NCI-H82 treated with DMSO at 0.1 percent for 48 hours (cell line): ENCODE results near the gene CRKL.
"Not testable (repeated sequence)": the region's sequence is repeated elsewhere in the genome, so short reads cannot be mapped to it uniquely, and the experiment has no call there.

Experiments used
- DNase-seq: peaks from one replicate; lab custom pipeline; 2025; ENCODE audit not compliant: unreplicated experiment; lab: John Stamatoyannopoulos, UW

Gene CRKL

DNA sequence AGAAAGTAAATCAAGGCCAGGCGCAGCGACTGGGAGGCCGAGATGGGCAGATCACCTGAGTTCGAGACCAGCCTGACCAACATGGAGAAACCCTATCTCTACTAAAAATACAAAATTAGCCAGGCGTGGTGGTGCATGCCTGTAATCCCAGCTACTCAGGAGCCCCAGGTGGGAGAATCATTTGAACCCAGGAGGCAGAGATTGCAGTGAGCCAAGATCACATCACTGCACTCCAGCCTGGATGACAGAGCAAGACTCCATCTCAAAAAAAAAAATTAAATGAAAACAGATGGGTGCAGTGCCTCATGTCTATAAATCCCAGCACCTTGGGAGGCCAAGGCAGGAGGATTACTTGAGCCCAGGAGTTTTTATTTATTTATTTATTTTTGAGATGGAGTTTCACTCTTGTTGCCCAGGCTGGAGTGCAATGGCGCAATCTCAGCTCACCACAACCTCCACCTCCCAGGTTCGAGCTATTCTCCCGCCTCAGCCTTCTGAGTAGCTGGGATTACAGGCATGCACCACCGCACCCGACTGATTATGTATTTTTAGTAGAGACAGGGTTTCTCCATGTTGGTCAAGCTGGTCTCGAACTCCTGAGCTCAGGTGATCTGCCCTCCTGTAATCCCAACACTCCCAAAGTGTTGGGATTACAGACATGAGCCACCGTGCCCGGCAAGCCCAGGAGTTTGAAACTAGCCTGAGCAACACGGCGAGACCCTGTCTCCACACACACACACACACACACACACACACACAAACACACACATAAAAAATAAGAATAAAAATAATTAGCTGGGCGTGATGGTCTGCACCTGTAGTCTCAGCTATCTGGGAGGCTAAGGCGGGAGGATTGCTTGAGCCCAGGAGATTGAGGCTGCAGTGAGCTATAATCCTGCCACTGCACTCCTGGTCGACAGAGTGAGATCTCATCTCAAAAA is 15.8 kb upstream of the CRKL start:
- DNase-seq: not testable (repeated sequence)

GRCh38 chr22:20903093-20903492 is 14.1 kb upstream of the CRKL start:
- no peak for DNase-seq

DNA sequence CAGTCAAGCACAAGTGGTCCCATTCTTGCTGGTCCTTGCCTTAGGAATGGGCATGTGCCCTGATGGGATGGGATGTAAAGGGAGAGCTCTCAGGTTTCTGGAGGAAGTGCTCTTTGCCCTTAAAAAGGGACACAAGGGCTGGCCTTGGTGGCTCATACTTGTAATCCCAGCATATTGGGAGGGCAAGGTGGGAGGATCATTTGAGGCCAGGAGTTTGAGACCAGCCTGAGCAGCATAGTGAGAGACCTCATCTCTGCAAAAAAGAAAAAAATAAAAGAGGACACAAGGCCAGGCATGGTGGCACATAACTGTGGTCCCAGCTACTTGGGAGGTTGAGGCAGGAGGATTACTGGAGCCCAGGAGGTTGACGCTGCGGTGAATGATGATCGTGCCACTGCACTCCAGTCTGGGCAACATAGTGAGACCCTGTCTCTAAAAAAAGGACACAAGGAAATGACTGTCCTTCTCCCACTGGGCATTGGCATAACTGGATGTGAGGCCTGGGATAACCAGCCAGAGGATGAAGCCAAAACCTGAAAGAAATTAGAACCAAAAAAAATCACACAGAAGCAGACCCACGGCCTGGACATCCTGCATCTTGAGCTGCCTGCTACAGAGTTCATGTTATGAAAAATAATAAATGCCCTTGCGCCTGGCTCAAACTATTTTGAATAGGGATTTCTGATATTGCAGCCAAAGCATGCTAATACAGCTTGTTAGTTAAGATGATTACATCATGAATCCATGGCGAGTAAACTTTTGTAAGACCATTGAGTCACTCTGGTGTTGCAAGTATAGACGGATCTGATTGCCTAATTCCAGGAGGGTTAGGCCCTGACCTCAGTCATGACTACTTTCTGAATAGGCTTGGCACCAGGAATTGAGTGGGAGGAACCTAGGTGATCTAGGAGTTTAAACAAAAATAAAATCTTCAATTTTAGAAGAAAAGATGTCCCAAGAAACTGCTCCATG is 12.9 kb upstream of the CRKL start:
- no peak for DNase-seq

- no peak for DNase-seq
These were observed 12.2 kb upstream of the CRKL start for GRCh38 chr22:20904980-20905355.

GRCh38 chr22:20905415-20906386 is 11.5 kb upstream of the CRKL start:
- DNase-seq: no peak

- DNase-seq: no peak
These were observed 10.8 kb upstream of the CRKL start for GRCh38 chr22:20906387-20906767.

DNA sequence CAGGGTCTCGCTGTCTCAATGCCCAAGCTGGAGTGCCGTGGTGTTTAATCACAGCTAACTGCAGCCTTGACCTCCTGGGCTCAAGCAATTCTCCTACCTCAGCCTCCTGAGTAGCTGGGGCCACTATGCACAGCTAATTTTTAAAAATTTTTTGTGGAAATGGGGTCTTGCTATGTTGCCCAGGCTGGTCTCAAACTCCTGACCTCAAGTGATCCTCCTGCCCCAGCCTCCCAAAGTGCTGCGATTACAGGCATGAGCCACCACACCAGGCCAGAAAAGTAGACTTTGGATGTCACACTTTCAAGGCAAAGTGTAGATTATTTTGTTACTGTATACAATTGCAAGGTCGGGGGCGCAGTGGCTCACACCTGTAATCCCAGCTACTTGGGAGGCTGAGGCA is 8.5 kb upstream of the CRKL start:
- DNase-seq: not testable (repeated sequence)

DNA sequence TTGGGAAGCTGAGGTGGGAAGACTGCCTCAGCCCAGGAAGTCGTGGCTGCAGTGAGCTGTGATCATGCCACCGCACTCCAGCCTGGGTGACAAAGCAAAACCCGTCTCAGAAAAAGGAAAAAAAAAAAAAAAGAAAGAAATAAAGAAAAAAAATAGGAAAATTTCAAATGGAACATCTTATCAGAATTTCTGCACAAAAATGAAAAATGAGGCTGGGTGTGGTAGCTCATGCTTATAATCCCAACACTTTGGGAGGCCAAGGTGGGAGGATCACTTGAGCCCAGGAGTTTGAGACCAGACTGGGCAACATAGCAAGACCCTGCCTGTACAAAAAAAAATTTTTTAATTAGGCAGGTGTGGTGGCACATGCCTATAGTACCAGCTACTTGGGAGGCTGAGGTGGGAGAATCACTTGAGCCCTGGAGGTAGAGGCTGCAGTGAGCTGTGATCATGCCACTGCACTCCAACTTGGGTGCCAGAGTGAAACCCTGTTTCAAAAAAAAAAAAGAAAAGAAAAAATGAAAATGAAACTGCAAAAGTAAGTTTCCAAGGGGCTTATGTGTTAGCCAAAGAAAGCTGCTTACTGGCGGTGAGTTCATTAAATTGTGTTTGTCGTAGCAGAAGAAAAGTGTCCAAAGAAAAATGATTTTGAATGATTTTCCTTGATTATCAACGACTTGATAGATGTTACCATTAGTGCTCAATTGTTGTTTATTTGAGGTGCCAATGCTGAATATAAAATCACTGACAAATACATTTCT is 7.5 kb upstream of the CRKL start:
- DNase-seq: no peak

GRCh38 chr22:20912494-20912893 is 4.7 kb upstream of the CRKL start:
- no peak for DNase-seq

- DNase-seq: no peak
These were observed 1.5 kb downstream of the CRKL start for GRCh38 chr22:20918663-20919218.

- no peak for DNase-seq
These were observed 2.5 kb downstream of the CRKL start for GRCh38 chr22:20919718-20920117.

DNA sequence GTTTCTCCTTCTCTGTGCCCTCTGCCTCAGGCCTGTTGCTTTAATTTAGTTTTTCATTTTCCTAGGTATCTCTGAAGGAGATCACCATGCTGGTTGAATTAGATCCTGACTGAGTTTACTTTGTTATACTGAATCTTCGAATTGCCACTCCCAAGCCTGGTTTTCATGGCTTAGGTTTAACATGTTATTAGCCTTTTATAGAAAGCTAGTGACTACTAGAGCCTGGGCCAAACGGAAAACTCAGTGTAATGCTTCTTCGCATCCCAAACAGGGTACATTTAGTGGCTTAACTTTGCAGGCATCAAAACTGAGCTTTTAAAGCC is 3.6 kb downstream of the CRKL start:
- DNase-seq: no peak

- DNase-seq: no peak
These were observed 5.0 kb downstream of the CRKL start for GRCh38 chr22:20922141-20922751.

GRCh38 chr22:20926243-20926642 is 9.0 kb downstream of the CRKL start:
- no peak for DNase-seq

DNA sequence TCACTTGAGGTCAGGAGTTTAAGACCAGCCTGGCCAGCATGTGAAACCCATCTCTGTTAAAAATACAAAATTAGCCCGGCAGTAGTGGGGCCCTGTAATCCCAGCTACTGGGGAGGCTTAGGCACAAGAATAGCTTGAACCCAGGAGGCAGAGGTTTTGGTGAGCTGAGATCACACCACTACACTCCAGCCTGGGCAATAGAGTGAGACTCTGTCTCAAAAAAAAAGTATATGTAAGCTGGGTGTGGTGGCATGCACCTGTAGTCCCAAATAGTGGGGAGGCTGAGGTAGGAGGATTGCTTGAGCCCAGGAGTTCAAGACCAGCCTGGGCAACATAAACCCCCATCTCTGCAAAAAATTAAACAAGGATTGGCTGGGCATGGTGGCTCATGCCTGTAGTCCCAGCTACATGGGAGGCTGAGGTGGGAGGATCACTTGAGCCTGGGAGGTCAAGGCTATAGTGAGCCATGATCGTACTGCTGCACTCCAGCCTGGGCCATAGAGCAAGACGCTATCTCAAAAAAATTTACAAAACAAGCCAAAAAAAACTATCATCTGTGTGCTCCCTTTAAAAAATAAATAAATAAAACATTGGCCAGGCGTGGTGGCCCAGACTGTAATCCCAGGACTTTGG is 10.8 kb downstream of the CRKL start:
- no peak for DNase-seq

GRCh38 chr22:20928573-20928967 is 11.4 kb downstream of the CRKL start:
- no peak for DNase-seq

- DNase-seq: no peak
These were observed 12.8 kb downstream of the CRKL start for GRCh38 chr22:20930004-20930403.

- not testable (repeated sequence) for DNase-seq
These were observed 13.2 kb downstream of the CRKL start for GRCh38 chr22:20930435-20930834.

- DNase-seq: no peak
These were observed 14.0 kb downstream of the CRKL start for GRCh38 chr22:20931126-20931654.
